Smooth muscle cell (in vitro differentiated cells): Measurements from ENCODE around the gene SMPD3. TPM values are rescaled to one million over a fixed set of nuclear protein-coding genes. Genes with fewer than 3 reads are reported as not detected.

Source experiments
- DNase-seq: peaks from one replicate; lab custom pipeline; 2025; ENCODE audit not compliant: unreplicated experiment; lab: John Stamatoyannopoulos, UW
- H2AFZ ChIP-seq: fragments of 200-600 bp; sonication (generic); 2 replicates; pipeline ENCODE4 v1.6.0; 2016; ENCODE audit warnings: antibody characterized with exemption, low read depth, mild to moderate bottlenecking
- H3F3A ChIP-seq: fragments of 200-600 bp; sonication (generic); 2 replicates; pipeline ENCODE4 v1.6.0; 2017; ENCODE audit warnings: antibody characterized with exemption, low read depth
- H3K27ac ChIP-seq: fragments of 200-600 bp; sonication (generic); 2 replicates; pipeline ENCODE4 v1.5.1; 2016; ENCODE audit warnings: low read depth, mild to moderate bottlenecking
- H3K27me3 ChIP-seq: fragments of 200-600 bp; sonication (generic); 2 replicates; pipeline ENCODE4 v1.6.1; 2016; ENCODE audit warnings: low read depth, mild to moderate bottlenecking
- H3K36me3 ChIP-seq: fragments of 200-600 bp; sonication (generic); 2 replicates; pipeline ENCODE4 v1.5.1; 2016; ENCODE audit warnings: low read depth
- H3K4me1 ChIP-seq: fragments of 200-600 bp; sonication (generic); 2 replicates; pipeline ENCODE4 v1.5.1; 2016; ENCODE audit warnings: low read depth
- H3K4me2 ChIP-seq: fragments of 200-600 bp; sonication (generic); 2 replicates; pipeline ENCODE4 v1.6.0; 2016; ENCODE audit warnings: mild to moderate bottlenecking
- H3K4me3 ChIP-seq: fragments of 200-600 bp; sonication (generic); 2 replicates; pipeline ENCODE4 v1.5.1; 2016; ENCODE audit warnings: mild to moderate bottlenecking
- H3K79me2 ChIP-seq: fragments of 200-600 bp; sonication (generic); 2 replicates; pipeline ENCODE4 v1.6.0; 2016; ENCODE audit warnings: low read depth, mild to moderate bottlenecking
- H3K9ac ChIP-seq: fragments of 200-600 bp; sonication (generic); 2 replicates; pipeline ENCODE4 v1.6.0; 2016; ENCODE audit warnings: low read depth
- H3K9me3 ChIP-seq: fragments of 200-600 bp; sonication (generic); replicated peaks from 2 replicates; pipeline ENCODE4 v1.5.1; 2016; ENCODE audit warnings: low read depth
- H4K20me1 ChIP-seq: fragments of 200-600 bp; sonication (generic); 2 replicates; pipeline ENCODE4 v1.6.0; 2016; ENCODE audit warnings: low read depth
- CTCF ChIP-seq: fragments of 200-600 bp; sonication (generic); IDR thresholded peaks from 2 replicates; pipeline ENCODE4 v1.5.1; 2017; ENCODE audit warnings: borderline replicate concordance, mild to moderate bottlenecking, antibody characterized with exemption; ENCODE audit not compliant: insufficient read depth, poor library complexity, severe bottlenecking
- WGBS: methylation state at CpG from one replicate; pipeline ENCODE4 v1.1.7; 2016; ENCODE audit warnings: low lambda C conversion rate; 5-methylcytosine and 5-hydroxymethylcytosine counted together
- polyA plus RNA-seq: library from polyadenylated mRNA; unstranded; fragments of >200 nt; fragmentation: Nextera tagmentation; extraction: Ambion mirVana; gene quantifications from 2 replicates; pipeline ENCODE4 v1.2.1, GENCODE V29; 2016
- total RNA-seq: library from RNA; depleted of rRNA; stranded (reverse); fragments of >200 nt; gene quantifications from 2 replicates; pipeline ENCODE4 v1.2.3, GENCODE V29; 2014

Gene SMPD3
- total and polyA plus RNA-seq, 2 experiments from 2014 or later = 0.63 to 0.73 TPM

DNA sequence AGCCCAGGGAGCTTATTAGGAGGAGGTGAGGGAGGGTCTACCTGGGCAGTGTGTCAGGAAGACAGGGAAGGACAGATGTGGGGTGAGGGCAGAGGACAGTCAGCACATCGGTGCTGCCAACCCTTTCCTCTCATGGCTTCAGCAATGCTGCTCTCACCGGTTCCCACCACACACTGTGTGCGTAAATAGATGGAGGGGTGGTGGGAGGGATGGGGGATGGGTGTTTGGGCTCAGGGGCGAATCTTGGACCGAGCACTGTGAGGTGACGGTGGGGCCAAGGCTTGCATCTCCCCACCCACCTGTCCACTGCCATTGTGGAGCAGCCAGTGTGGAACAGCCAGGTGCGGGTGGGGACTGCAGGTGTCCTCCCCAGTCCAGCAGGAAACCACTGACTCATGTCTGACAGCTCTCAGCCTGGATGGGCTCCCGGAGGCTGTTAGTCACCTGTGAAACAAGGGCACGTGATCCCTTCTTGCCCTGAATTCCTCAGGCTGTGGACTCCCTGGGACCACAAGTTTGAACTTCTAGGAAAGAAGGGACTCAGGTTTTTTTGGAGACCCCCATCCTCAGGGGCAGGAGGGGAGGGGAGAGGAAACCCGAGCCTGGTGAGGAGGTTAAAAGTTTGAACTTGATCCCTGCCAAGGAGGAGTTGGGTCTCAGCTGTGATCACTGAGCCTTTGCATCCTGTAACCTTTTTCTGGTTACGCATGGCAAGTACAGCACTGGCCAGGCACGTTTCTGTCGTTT is 42.7 kb upstream of the SMPD3 start:
- H3K4me3 ChIP-seq = no peak overlapping the region

DNA sequence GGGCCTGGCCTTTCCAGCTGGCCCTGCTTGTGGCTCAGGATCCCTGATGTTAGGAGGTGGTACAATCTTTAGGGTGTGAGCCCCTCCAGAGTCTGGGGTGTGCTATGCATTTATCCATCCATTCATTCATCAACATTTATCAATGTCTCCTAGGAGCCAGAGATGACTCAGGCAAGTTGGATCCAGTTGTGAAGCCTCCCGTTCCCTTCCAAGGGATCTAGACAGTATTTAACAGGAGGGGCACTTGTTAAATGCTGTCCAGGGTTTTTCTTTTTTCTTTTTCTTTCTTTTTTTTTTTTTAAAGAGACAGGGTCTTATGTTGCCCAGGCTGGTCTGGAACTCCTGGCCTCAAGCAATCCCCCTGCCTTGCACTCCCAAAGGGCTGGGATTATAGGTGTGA is 42.0 kb upstream of the SMPD3 start:
- Histone ChIP-seq H3K27ac (no peak overlapping the region), H3K4me3 (no peak overlapping the region), H3F3A (no peaks in the 10 kb centered on the region), H3K9ac (no peak overlapping the region), H3K4me2 (no peak overlapping the region), H3K79me2 (no peaks in the 10 kb centered on the region), H4K20me1 (no peaks in the 10 kb centered on the region), H3K9me3 (no peaks in the 10 kb centered on the region), H3K27me3 (no peaks in the 10 kb centered on the region), H3K36me3 (no peaks in the 10 kb centered on the region), H2AFZ (no peak overlapping the region), H3K4me1 (peaks cover 10% of the 10 kb centered on the region)
- DNase-seq = no peak
- WGBS = 76% methylated on average over 1 of the region's 1 CpG
- no peak for TF ChIP-seq CTCF

More for the DNA sequence above, 42.7 kb upstream of the SMPD3 start:
- Histone ChIP-seq H3K27ac (no peak overlapping the region), H3K79me2 (no peaks in the 10 kb centered on the region), H2AFZ (no peak overlapping the region), H4K20me1 (no peaks in the 10 kb centered on the region), H3K9ac (no peak overlapping the region), H3K9me3 (no peaks in the 10 kb centered on the region), H3K36me3 (no peaks in the 10 kb centered on the region), H3F3A (no peaks in the 10 kb centered on the region), H3K4me2 (no peak overlapping the region), H3K4me1 (peaks cover 10% of the 10 kb centered on the region), H3K27me3 (no peaks in the 10 kb centered on the region)
- 62% methylated on average over 13 of the region's 13 CpGs for WGBS
- TF ChIP-seq CTCF = no peak
- no peak for DNase-seq

GRCh38 chr16:68488554-68488953 is 40.2 kb upstream of the SMPD3 start:
- no peak overlapping the region for H3K4me2 ChIP-seq
- H3K27me3 ChIP-seq = no peaks in the 10 kb centered on the region
- 84% methylated on average over 2 of the region's 2 CpGs for WGBS
- no peak overlapping the region for H3K4me3 ChIP-seq
- H3F3A ChIP-seq = no peaks in the 10 kb centered on the region
- no peaks in the 10 kb centered on the region for H3K79me2 ChIP-seq
- no peaks in the 10 kb centered on the region for H4K20me1 ChIP-seq
- H2AFZ ChIP-seq = no peak overlapping the region
- H3K27ac ChIP-seq = no peak overlapping the region
- no peak overlapping the region for H3K9ac ChIP-seq
- H3K4me1 ChIP-seq = peaks cover 10% of the 10 kb centered on the region
- no peak for TF ChIP-seq CTCF
- H3K9me3 ChIP-seq = no peaks in the 10 kb centered on the region
- DNase-seq = no peak
- H3K36me3 ChIP-seq = no peaks in the 10 kb centered on the region

GRCh38 chr16:68487669-68488068 is 39.4 kb upstream of the SMPD3 start:
- H3K4me3 ChIP-seq = no peak overlapping the region
- no peak overlapping the region for H3K27ac ChIP-seq
- WGBS = 93% methylated on average over 6 of the region's 6 CpGs
- no peak overlapping the region for H3K9ac ChIP-seq
- no peaks in the 10 kb centered on the region for H3K36me3 ChIP-seq
- TF ChIP-seq CTCF = no peak
- H3K27me3 ChIP-seq = no peaks in the 10 kb centered on the region
- H3K79me2 ChIP-seq = no peaks in the 10 kb centered on the region
- H3K4me2 ChIP-seq = no peak overlapping the region
- no peaks in the 10 kb centered on the region for H3K9me3 ChIP-seq
- peaks cover 10% of the 10 kb centered on the region for H3K4me1 ChIP-seq
- H4K20me1 ChIP-seq = no peaks in the 10 kb centered on the region
- no peak for DNase-seq
- no peaks in the 10 kb centered on the region for H3F3A ChIP-seq
- H2AFZ ChIP-seq = no peak overlapping the region
